Thyroid gland (tissue), 4 donors: ENCODE data around the gene INPP5F.

ENCODE experiments used
- CTCF ChIP-seq, 6 experiments: fragments of 200-600 bp in 3 of 6; fragments of 450-650 bp in 3 of 6; sonication (generic) in 3 of 6; IDR thresholded peaks; one replicate each; pipeline ENCODE4 v1.5.1; 2016 to 2019; ENCODE audit warnings: antibody characterized with exemption in 6 of 6, mild to moderate bottlenecking in 2 of 6, inconsistent platforms in 1 of 6, moderate library complexity in 1 of 6
- POLR2A ChIP-seq, 2 donors: fragments of 450-650 bp; IDR thresholded peaks; one replicate each; pipeline ENCODE4 v1.6.1; 2017; ENCODE audit warnings: antibody characterized with exemption in 2 of 2, mild to moderate bottlenecking in 2 of 2, moderate library complexity in 1 of 2

DNA sequence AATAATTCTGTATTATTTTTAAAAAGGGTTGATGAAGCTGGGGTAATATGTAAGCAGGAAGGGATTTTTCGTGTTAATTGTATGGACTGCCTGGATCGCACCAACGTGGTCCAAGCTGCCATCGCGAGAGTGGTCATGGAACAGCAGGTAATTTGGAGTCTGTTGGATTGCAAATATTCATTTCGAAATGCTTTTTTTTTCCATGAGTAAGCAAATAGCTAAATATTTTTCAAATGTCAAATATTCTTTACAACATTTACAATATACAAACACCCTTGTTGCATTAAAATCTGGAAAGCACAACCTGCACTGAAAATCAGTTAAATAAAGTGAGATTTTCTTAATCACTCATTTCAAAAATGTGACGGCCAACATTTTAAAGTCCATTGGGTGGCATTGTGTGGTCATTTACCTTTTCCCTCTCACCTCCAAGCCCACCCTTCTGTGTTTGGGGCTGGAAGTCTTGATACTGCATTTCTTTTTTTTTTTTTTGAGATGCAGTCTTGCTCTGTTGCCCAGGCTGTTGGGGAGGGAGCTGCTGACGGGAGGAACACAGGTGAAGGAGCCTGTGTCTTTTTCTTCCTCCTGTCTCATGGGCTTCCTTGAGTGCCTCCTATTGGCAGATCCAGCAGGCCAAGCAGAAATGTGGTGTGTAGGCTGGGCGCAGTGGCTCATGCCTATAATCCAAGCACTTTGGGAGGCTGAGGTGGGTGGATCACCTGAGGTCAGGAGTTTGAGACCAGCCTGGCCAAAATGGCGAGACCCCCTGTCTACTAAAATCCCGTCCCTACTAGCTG lies 80.7 kb downstream of the INPP5F start:
- TF ChIP-seq CTCF (IDR thresholded peaks at IDR 0.05) (no peak), POLR2A (IDR thresholded peaks at IDR 0.05) (no peak)
